Body of pancreas (tissue), 4 donors: ENCODE measurements around the gene TEX101. TPM values are rescaled to one million over a fixed set of nuclear protein-coding genes. Genes with fewer than 3 reads are reported as not detected.

Experiments
- ATAC-seq: fragments of 150-250 bp; one replicate; pipeline ENCODE4 v1.9.1; 2016
- DNase-seq, 4 donors: peaks; one replicate each; pipeline ENCODE4 v3.0.0-alpha.2; 2019
- H3K27ac ChIP-seq, 4 donors: fragments of 200-600 bp; sonication (generic); 1 replicate in 3 of 4; 2 replicates in 1 of 4; pipeline versions ENCODE4 v1.5.1 to v1.6.1; 2016 to 2019; ENCODE audit warnings: mild to moderate bottlenecking in 1 of 4, mixed read lengths in 1 of 4, moderate library complexity in 1 of 4
- H3K27me3 ChIP-seq, 2 donors: fragments of 200-600 bp; sonication (generic); one replicate each; pipeline ENCODE4 v1.6.0; 2016; ENCODE audit warnings: mild to moderate bottlenecking in 1 of 2
- H3K36me3 ChIP-seq, 2 donors: fragments of 200-600 bp; sonication (generic); replicated peaks in 1 of 2; 2 replicates each; pipeline ENCODE4 v1.5.1; 2016; ENCODE audit warnings: low read depth in 2 of 2; ENCODE audit not compliant: insufficient read depth in 1 of 2
- H3K4me1 ChIP-seq: fragments of 200-600 bp; sonication (generic); one replicate; pipeline ENCODE4 v1.6.0; 2016
- H3K4me3 ChIP-seq, 2 donors: fragments of 200-600 bp; sonication (generic); 1 replicate in 1 of 2; 2 replicates in 1 of 2; pipeline ENCODE4 v1.5.1; 2016 to 2019
- H3K9me3 ChIP-seq, 3 donors: fragments of 200-600 bp; sonication (generic); 1 replicate in 2 of 3; 2 replicates in 1 of 3; pipeline ENCODE4 v1.5.1; 2016
- CTCF ChIP-seq, 7 experiments: fragments of 450-650 bp in 4 of 7; fragments of 200-600 bp in 3 of 7; sonication (generic) in 3 of 7; IDR thresholded peaks; one replicate each; pipeline ENCODE4 v1.5.1; 2016 to 2019; ENCODE audit warnings: antibody characterized with exemption in 7 of 7
- POLR2A ChIP-seq, 3 donors: fragments of 450-650 bp; IDR thresholded peaks; one replicate each; pipeline ENCODE4 v1.6.1; 2016; ENCODE audit warnings: antibody characterized with exemption in 3 of 3, mild to moderate bottlenecking in 2 of 3
- WGBS, 2 donors: methylation state at CpG; one replicate each; pipeline ENCODE4 v1.1.5; 2017; 5-methylcytosine and 5-hydroxymethylcytosine counted together
- intact Hi-C: fragments of 100-400 bp; cut with DNase I; formaldehyde crosslinking; loops from one replicate; pipeline ENCODE4 v1.15.1; 2023
- total RNA-seq, 2 donors: library from RNA; depleted of rRNA; stranded (reverse); fragments of >200 nt; gene quantifications; one replicate each; pipeline ENCODE4 v1.1.0, GENCODE V29; 2016

The TEX101 gene
- total RNA-seq, 2 donors from 2014 or later, result not detected

GRCh38 chr19:43422000-43422688 is 7.5 kb downstream of the TEX101 start:
- no peak overlapping the region for H3K4me3 ChIP-seq
- TF ChIP-seq CTCF (IDR thresholded peaks at IDR 0.05) (no peak), POLR2A (IDR thresholded peaks at IDR 0.05) (no peak)
- intact Hi-C loops, result no loop called here
- 84 to 95% methylated on average over 2 of the region's 2 CpGs for WGBS, 2 donors
- H3K27ac ChIP-seq, result no peak overlapping the region
- DNase-seq, result no peak
- H3K4me1 ChIP-seq, result peaks cover 15% of the 10 kb centered on the region
- H3K36me3 ChIP-seq, result no peaks in the 10 kb centered on the region
- H3K9me3 ChIP-seq, result no peaks in the 10 kb centered on the region
- no peak for ATAC-seq
- no peaks in the 10 kb centered on the region for H3K27me3 ChIP-seq

DNA sequence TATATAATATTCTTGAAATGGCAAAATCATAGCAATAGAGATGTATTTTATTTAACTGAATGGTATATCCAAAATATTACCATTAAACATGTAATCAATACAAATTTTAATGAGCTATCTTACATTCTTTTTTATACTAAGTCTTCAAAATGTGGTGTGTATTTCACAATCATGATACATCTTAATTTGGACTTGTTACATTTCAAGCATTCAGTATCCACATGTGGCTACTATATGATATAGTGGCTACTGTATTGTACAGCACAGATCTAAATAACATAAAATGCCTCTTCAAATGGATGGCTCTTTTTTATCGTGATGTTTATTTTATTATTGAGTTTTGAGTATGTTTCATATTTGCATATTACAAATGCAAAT is 8.0 kb downstream of the TEX101 start:
- 86 to 88% methylated on average over 1 of the region's 1 CpG for WGBS, 2 donors
- no peak for ATAC-seq
- intact Hi-C loops, result no loop called here

DNA sequence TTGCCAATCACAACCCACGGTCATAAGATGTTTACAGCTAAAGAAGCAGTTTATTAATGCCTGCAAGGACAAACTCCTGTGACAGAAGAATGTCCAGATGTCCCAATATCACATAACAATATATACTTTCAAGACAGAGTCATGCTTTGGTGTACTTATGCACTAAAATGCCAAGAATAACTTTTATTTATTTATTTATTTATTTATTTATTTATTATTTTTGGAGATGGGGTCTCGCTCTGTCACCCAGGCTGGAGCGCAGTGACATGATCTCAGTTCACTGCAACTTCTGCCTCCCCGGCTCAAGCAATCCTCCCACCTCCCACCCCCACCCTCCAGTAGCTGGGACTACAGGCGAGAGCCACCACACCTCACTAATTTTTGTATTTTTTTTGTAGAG is 9.1 kb downstream of the TEX101 start:
- Histone ChIP-seq H3K27me3 (no peaks in the 10 kb centered on the region), H3K9me3 (no peaks in the 10 kb centered on the region), H3K4me3 (no peak overlapping the region), H3K27ac (no peak overlapping the region), H3K36me3 (no peaks in the 10 kb centered on the region), H3K4me1 (peaks cover 15% of the 10 kb centered on the region)
- 85 to 88% methylated on average over 5 of the region's 5 CpGs for WGBS, 2 donors
- intact Hi-C loops, result no loop called here
- no peak for DNase-seq
- no peak for ATAC-seq
- TF ChIP-seq CTCF (IDR thresholded peaks at IDR 0.05) (no peak), POLR2A (IDR thresholded peaks at IDR 0.05) (no peak)

More for the DNA sequence above, 8.0 kb downstream of the TEX101 start:
- Histone ChIP-seq H3K4me3 (no peak overlapping the region), H3K9me3 (no peaks in the 10 kb centered on the region), H3K27me3 (no peaks in the 10 kb centered on the region), H3K4me1 (peaks cover 15% of the 10 kb centered on the region), H3K27ac (no peak overlapping the region), H3K36me3 (no peaks in the 10 kb centered on the region)
- no peak for DNase-seq
- TF ChIP-seq CTCF (IDR thresholded peaks at IDR 0.05) (no peak), POLR2A (IDR thresholded peaks at IDR 0.05) (no peak)

- Histone ChIP-seq H3K36me3 (no peaks in the 10 kb centered on the region), H3K27ac (peak overlapping the region in 3 of 4 donors; percentile 15 to 51 (median 21)), H3K4me3 (no peak overlapping the region), H3K4me1 (peaks cover 15% of the 10 kb centered on the region), H3K27me3 (no peaks in the 10 kb centered on the region), H3K9me3 (no peaks in the 10 kb centered on the region)
- intact Hi-C loops, result no loop called here
- peak; percentile 49 to 71 (median 64) for DNase-seq
- peak; percentile 50 for ATAC-seq
- WGBS, 2 donors, result 12% methylated on average over 8 of the region's 8 CpGs
- TF ChIP-seq CTCF (IDR thresholded peaks at IDR 0.05) (peak in 6 of 7 experiments; percentile 20 to 42 (median 30)), POLR2A (IDR thresholded peaks at IDR 0.05) (no peak)
Measured at GRCh38 chr19:43425567-43426392, 11.1 kb downstream of the TEX101 start.
